ENCODE measurements around the gene TRIM24. TPM values are rescaled to one million over a fixed set of nuclear protein-coding genes. Genes with fewer than 3 reads are reported as not detected.

TRIM24 gene
- total RNA-seq, 1 donor from 2014 or later = 20.7 TPM

DNA sequence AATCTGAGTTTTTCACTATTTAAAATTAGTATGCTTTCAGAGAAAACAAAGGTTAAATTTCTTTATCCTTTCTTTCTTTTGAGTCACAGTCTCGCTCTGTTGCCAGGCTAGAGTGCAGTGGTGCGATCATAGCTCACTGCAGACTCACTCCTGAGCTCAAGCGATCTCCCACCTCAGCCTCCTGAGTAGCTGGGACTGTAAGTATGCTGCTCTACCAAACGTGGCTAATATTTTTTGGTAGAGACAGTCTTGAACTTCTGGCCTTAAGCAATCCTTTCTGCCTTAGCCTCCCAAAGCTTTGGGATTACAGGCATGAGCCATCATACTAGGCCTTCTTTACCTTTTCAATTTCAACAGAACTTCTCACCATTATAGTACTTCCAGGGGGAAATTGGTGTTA, 113.7 kb downstream of the TRIM24 start:
- H3K36me3 ChIP-seq (ENCODE audit: control insufficient read depth, insufficient read depth, low read length) = no peaks in the 10 kb centered on the region
- H3K27me3 ChIP-seq (ENCODE audit: control insufficient read depth, insufficient read depth, low read length) = no peaks in the 10 kb centered on the region
- no peak overlapping the region for H3K4me3 ChIP-seq (ENCODE audit: low read depth, low read length)
- no peak for TF ChIP-seq CTCF (IDR thresholded peaks at IDR 0.05; ENCODE audit: insufficient read depth, low read length, poor library complexity, severe bottlenecking)
- no peak for DNase-seq (ENCODE audit: low read depth)

DNA sequence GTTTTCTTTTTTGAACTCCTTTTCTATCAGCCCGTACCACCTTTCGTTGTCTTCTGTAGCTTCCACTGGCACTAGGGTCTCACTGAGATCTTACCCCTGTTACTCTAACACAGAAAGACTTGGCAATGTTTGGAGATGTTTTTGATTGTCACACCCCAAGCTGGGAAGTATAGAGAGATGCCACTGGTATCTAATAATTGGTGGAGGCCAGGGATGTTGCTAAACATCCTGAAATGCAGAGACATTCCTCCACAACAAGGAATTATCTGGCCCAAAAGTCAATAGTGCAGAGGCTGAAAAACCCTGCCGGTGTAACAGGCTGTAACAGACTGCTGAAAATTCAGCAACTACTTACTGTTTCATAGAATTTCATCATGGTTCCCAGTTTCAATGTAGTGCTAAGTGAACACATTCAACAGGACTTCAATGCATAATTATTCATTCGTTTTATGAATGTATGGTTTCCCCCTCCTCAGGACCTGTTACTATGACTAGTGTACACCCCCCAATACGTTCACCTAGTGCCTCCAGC, 115.9 kb downstream of the TRIM24 start:
- Histone ChIP-seq H3K4me3 (ENCODE audit: low read depth, low read length) (no peak overlapping the region), H3K36me3 (ENCODE audit: control insufficient read depth, insufficient read depth, low read length) (no peaks in the 10 kb centered on the region), H3K27me3 (ENCODE audit: control insufficient read depth, insufficient read depth, low read length) (no peaks in the 10 kb centered on the region)
- TF ChIP-seq CTCF (IDR thresholded peaks at IDR 0.05; ENCODE audit: insufficient read depth, low read length, poor library complexity, severe bottlenecking) = no peak
- no peak for DNase-seq (ENCODE audit: low read depth)

GRCh38 chr7:138579136-138579535, 119.1 kb downstream of the TRIM24 start:
- no peak for TF ChIP-seq CTCF (IDR thresholded peaks at IDR 0.05; ENCODE audit: insufficient read depth, low read length, poor library complexity, severe bottlenecking)
- Histone ChIP-seq H3K36me3 (ENCODE audit: control insufficient read depth, insufficient read depth, low read length) (no peaks in the 10 kb centered on the region), H3K27me3 (ENCODE audit: control insufficient read depth, insufficient read depth, low read length) (no peaks in the 10 kb centered on the region), H3K4me3 (ENCODE audit: low read depth, low read length) (no peak overlapping the region)
- no peak for DNase-seq (ENCODE audit: low read depth)

DNA sequence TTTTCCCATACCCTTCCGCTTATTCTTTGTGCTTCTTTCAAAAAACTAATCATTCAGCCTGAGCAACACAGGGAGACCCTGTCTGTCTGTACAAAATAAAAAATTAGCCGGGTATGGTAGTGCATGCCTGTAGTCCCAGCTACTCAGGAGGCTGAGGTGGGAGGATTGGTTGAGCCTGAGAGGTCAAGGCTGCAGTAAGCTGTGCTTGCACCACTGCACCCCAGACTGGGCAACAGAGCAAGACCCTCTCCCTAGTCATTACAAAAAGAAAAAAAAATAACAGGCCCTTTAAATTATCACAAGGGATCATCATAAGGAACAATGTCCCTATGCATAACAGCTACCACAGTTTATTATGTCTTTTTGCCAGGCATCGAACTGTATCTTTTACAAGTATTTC, 119.6 kb downstream of the TRIM24 start:
- TF ChIP-seq CTCF (IDR thresholded peaks at IDR 0.05; ENCODE audit: insufficient read depth, low read length, poor library complexity, severe bottlenecking) = no peak
- no peak for DNase-seq (ENCODE audit: low read depth)
- Histone ChIP-seq H3K27me3 (ENCODE audit: control insufficient read depth, insufficient read depth, low read length) (no peaks in the 10 kb centered on the region), H3K4me3 (ENCODE audit: low read depth, low read length) (no peak overlapping the region), H3K36me3 (ENCODE audit: control insufficient read depth, insufficient read depth, low read length) (no peaks in the 10 kb centered on the region)

DNA sequence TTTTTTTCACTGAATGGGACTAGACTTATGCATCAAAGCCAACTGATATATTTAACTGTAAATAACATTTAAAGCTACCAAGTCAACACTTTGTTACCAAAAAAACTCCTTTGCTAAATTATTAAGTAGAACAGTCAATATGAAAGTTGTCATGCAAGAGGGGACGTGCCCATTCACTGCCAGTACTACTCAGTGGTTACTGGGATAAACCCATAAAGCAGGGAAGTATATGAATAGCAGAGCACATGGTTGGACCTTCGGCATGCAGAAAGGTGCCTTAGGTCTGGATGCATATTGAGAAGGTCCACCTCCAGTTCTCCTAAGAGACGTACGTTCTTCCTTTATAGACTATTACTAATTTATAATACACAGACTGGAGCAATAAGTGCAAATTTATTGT, 121.0 kb downstream of the TRIM24 start:
- DNase-seq (ENCODE audit: low read depth) = no peak
- Histone ChIP-seq H3K27me3 (ENCODE audit: control insufficient read depth, insufficient read depth, low read length) (no peaks in the 10 kb centered on the region), H3K36me3 (ENCODE audit: control insufficient read depth, insufficient read depth, low read length) (no peaks in the 10 kb centered on the region), H3K4me3 (ENCODE audit: low read depth, low read length) (no peak overlapping the region)
- no peak for TF ChIP-seq CTCF (IDR thresholded peaks at IDR 0.05; ENCODE audit: insufficient read depth, low read length, poor library complexity, severe bottlenecking)

DNA sequence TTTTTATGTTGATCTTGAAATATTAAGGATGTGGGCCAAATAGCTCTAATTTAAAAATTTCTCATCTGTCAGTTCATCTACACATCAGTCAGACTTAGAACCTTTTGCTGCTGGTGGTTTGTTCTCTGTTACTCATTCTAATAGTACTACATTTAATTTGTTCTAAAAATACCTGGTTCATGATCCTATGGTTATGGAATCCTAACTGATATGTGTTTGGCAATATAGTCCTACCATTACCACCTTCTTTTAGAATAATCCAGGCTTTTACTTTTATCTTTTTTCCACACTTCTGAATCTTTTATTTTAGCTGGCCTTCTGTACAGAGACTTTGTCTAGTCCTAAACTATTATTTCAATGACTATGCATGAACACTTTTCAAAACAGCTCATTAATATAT, 124.2 kb downstream of the TRIM24 start:
- no peak for DNase-seq (ENCODE audit: low read depth)
- Histone ChIP-seq H3K4me3 (ENCODE audit: low read depth, low read length) (no peak overlapping the region), H3K36me3 (ENCODE audit: control insufficient read depth, insufficient read depth, low read length) (no peaks in the 10 kb centered on the region), H3K27me3 (ENCODE audit: control insufficient read depth, insufficient read depth, low read length) (no peaks in the 10 kb centered on the region)
- TF ChIP-seq CTCF (IDR thresholded peaks at IDR 0.05; ENCODE audit: insufficient read depth, low read length, poor library complexity, severe bottlenecking) = no peak
